SU-DHL-6 (cell line): ENCODE measurements around the gene POLQ.

Experiments
- H2AFZ ChIP-seq: fragments of 200-600 bp; sonication (generic); 2 replicates; pipeline ENCODE4 v1.6.1; 2014; ENCODE audit warnings: low read depth, mild to moderate bottlenecking, moderate library complexity, mixed read lengths, antibody characterized with exemption, low read length; ENCODE audit not compliant: severe bottlenecking
- H3F3A ChIP-seq: fragments of 200-600 bp; shearing (Covaris generic); 2 replicates; pipeline ENCODE4 v1.6.0; 2016; ENCODE audit warnings: antibody characterized with exemption, mild to moderate bottlenecking; ENCODE audit not compliant: insufficient read depth
- H3K27ac ChIP-seq: fragments of 200-600 bp; sonication (generic); 2 replicates; pipeline ENCODE4 v1.5.1; 2016; ENCODE audit warnings: low read depth, mild to moderate bottlenecking, low read length, moderate library complexity, mixed read lengths
- H3K27me3 ChIP-seq: fragments of 200-600 bp; sonication (generic), shearing (Covaris generic); 2 replicates; pipeline ENCODE4 v1.6.0; 2014; ENCODE audit warnings: mild to moderate bottlenecking, low read length
- H3K36me3 ChIP-seq: fragments of 200-600 bp; sonication (generic); 2 replicates; pipeline ENCODE4 v1.6.1; 2014; ENCODE audit warnings: mild to moderate bottlenecking, low read length, mixed read lengths
- H3K4me2 ChIP-seq: fragments of 300-600, 200-600 bp; shearing (Covaris generic), sonication (generic); 2 replicates; pipeline ENCODE4 v1.6.0; 2014; ENCODE audit warnings: low read length, low read depth, mild to moderate bottlenecking; ENCODE audit not compliant: poor library complexity, severe bottlenecking
- H3K4me3 ChIP-seq: fragments of 200-600 bp; sonication (generic); 2 replicates; pipeline ENCODE4 v1.5.1; 2014; ENCODE audit warnings: antibody characterized with exemption, low read length, mild to moderate bottlenecking, mixed read lengths; ENCODE audit not compliant: insufficient read depth, poor library complexity, severe bottlenecking
- H3K79me2 ChIP-seq: fragments of 200-600 bp; sonication (generic); 2 replicates; pipeline ENCODE4 v1.6.1; 2014; ENCODE audit warnings: mild to moderate bottlenecking, low read length, moderate library complexity; ENCODE audit not compliant: insufficient read depth
- H3K9ac ChIP-seq: fragments of 200-600 bp; sonication (generic); 2 replicates; pipeline ENCODE4 v1.7.0; 2014; ENCODE audit warnings: mild to moderate bottlenecking, low read length
- H3K9me2 ChIP-seq: fragments of 200-600 bp; sonication (generic); replicated peaks from 2 replicates; pipeline ENCODE4 v1.6.1; 2014; ENCODE audit warnings: low read length; ENCODE audit not compliant: insufficient read depth
- H3K9me3 ChIP-seq: fragments of 200-600 bp; sonication (generic); 2 replicates; pipeline ENCODE4 v1.6.1; 2014; ENCODE audit warnings: low read length, mixed read lengths; ENCODE audit not compliant: insufficient read depth
- H4K20me1 ChIP-seq: fragments of 200-600 bp; sonication (generic); 2 replicates; pipeline ENCODE4 v1.6.1; 2014; ENCODE audit warnings: low read depth, mild to moderate bottlenecking, antibody characterized with exemption, low read length, moderate library complexity, mixed read lengths
- CTCF ChIP-seq: fragments of 200-600 bp; sonication (generic); IDR thresholded peaks from one replicate; pipeline ENCODE4 v1.5.1; 2017; ENCODE audit warnings: antibody characterized with exemption, mild to moderate bottlenecking, low read length, moderate library complexity; ENCODE audit not compliant: insufficient read depth, poor library complexity, severe bottlenecking
- EZH2phosphoT487 ChIP-seq: fragments of 200-600 bp; sonication (generic), shearing (Covaris generic); conservative IDR thresholded peaks from 2 replicates; pipeline ENCODE4 v1.6.1; 2018; ENCODE audit warnings: mild to moderate bottlenecking, antibody characterized with exemption, low read length, moderate library complexity, mixed read lengths

The POLQ gene

GRCh38 chr3:121517953-121518655 is 27.7 kb downstream of the POLQ start:
- peaks cover 37% of the 10 kb centered on the region for H3K79me2 ChIP-seq
- no peak overlapping the region for H3K27ac ChIP-seq
- TF ChIP-seq CTCF (no peak), EZH2phosphoT487 (no peak)
- no peak overlapping the region for H3K9ac ChIP-seq
- H3K27me3 ChIP-seq = no peaks in the 10 kb centered on the region
- no peak overlapping the region for H3K4me2 ChIP-seq
- H3K9me2 ChIP-seq = no peaks in the 10 kb centered on the region
- no peak overlapping the region for H3K4me3 ChIP-seq
- no peaks in the 10 kb centered on the region; the same call in 1 of the 2 replicates for H3F3A ChIP-seq
- no peaks in the 10 kb centered on the region for H4K20me1 ChIP-seq
- peaks cover 48% of the 10 kb centered on the region for H3K36me3 ChIP-seq
- no peaks in the 10 kb centered on the region for H3K9me3 ChIP-seq
- H2AFZ ChIP-seq = no peak overlapping the region

GRCh38 chr3:121515862-121516261 is 29.9 kb downstream of the POLQ start:
- no peaks in the 10 kb centered on the region for H3K9me3 ChIP-seq
- TF ChIP-seq EZH2phosphoT487 (no peak), CTCF (no peak)
- no peak overlapping the region for H3K9ac ChIP-seq
- H4K20me1 ChIP-seq = no peaks in the 10 kb centered on the region
- H3K27ac ChIP-seq = no peak overlapping the region
- no peak overlapping the region for H2AFZ ChIP-seq
- no peak overlapping the region for H3K4me2 ChIP-seq
- H3K36me3 ChIP-seq = peaks cover 49% of the 10 kb centered on the region
- H3K4me3 ChIP-seq = no peak overlapping the region
- peaks cover 33% of the 10 kb centered on the region for H3K79me2 ChIP-seq
- no peaks in the 10 kb centered on the region for H3K9me2 ChIP-seq
- no peaks in the 10 kb centered on the region for H3K27me3 ChIP-seq
- H3F3A ChIP-seq = no peaks in the 10 kb centered on the region; the same call in 1 of the 2 replicates

GRCh38 chr3:121515313-121515712 is 30.5 kb downstream of the POLQ start:
- peaks cover 33% of the 10 kb centered on the region for H3K79me2 ChIP-seq
- no peaks in the 10 kb centered on the region for H3K9me3 ChIP-seq
- H3K4me2 ChIP-seq = no peak overlapping the region
- H3F3A ChIP-seq = no peaks in the 10 kb centered on the region; the same call in 1 of the 2 replicates
- no peaks in the 10 kb centered on the region for H4K20me1 ChIP-seq
- no peak for TF ChIP-seq EZH2phosphoT487
- no peak for TF ChIP-seq CTCF
- no peak overlapping the region for H3K9ac ChIP-seq
- H3K27ac ChIP-seq = no peak overlapping the region
- no peak overlapping the region for H3K4me3 ChIP-seq
- H3K9me2 ChIP-seq = no peaks in the 10 kb centered on the region
- H2AFZ ChIP-seq = no peak overlapping the region
- H3K36me3 ChIP-seq = peaks cover 45% of the 10 kb centered on the region
- H3K27me3 ChIP-seq = no peaks in the 10 kb centered on the region
